GM19463 (cell line): Measurements from ENCODE around the gene MBD3L4.
"Not testable (repeated sequence)": the region's sequence is repeated elsewhere in the genome, so short reads cannot be mapped to it uniquely, and the experiment has no call there.

ENCODE experiments used
- ATAC-seq: cut with Tn5 transposase; IDR thresholded peaks from one replicate; pipeline ENCODE4 v1.9.1; 2021; ENCODE audit warnings: mild to moderate bottlenecking, moderate library complexity; ENCODE audit not compliant: unreplicated experiment

Gene MBD3L4

DNA sequence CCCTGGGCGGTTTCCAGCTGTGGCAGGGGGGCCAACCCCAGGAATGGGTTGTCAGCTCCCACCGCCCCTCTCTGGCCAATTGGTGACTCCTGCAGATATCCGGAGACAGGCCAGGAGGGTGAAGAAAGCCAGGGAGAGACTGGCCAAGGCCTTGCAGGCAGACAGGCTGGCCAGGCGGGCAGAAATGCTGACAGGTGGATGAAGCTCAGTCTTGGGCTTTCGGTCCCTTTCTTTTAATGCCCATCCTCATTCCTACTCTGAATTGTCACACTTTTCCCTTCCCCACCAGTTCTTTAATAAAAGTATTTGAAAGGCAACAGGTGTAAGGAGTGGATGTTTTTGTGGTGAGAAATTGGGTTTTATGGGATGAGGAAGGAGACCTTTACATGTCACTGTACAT, 11.4 kb upstream of the MBD3L4 start:
- ATAC-seq: not testable (repeated sequence)

DNA sequence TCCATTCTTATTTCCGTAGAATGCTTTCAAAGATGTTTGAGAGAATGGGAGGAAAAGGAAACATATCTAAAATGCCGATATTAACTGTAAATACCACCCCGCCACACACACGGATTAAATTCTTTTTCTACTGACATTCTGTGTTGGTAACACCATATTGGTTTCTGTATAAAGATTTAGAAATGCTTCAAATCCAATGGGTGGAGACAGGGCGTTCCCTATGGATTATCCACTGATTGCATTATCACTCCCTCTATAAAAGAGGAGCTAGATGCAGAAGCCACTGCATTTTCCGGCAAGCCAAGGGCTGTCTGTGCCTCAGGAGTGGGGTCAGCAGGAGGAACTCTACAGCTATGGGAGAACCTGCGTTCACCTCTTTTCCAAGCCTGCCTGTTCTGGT, 9.0 kb upstream of the MBD3L4 start, which contains the start of gene MBD3L2:
TSS of gene MBD3L2 (plus strand) at position 301 of the 400 bp plus-strand sequence. CDS start at position 354, 53 bp downstream.
- not testable (repeated sequence) for ATAC-seq

DNA sequence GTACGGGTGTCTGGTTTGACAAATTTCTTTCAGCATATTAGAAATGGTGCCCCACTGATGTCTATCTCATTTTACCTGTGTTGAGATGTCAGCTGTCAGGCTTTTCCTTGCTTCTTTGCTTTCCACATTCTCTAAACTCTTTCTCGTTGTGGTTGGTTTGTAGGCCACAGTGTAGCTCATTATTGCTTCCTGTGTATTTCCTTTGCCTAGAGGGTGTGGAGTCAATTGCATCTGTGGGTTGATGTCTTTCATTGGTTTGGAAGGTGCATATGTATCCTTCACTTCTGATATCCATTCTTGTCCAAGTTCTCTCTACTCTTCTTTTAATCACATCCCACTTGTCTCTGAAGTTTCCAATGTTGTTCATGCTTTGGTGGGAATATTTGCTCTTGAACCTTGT, 1.6 kb upstream of the MBD3L4 start:
- ATAC-seq: not testable (repeated sequence)

DNA sequence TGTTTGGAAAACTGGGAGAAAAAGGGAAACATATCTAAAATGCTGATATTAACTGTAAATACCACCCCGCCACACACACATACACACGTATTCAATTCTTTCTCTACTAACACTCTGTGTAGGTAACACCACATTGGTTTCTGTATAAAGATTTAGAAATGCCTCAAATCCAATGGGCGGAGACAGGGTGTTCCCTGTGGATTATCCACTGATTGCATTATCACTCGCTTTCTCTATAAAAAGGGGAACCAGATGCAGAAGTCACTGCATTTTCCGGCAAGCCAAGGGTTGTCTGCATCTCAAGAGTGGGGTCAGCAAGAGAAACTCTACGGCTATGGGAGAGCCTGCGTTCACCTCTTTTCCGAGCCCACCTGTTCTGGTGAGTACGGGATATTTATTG, 9.7 kb downstream of the MBD3L4 start, which contains the start of gene MBD3L5:
TSS of gene MBD3L5 (plus strand) at position 301 of the 400 bp plus-strand sequence. CDS start at position 335, 34 bp downstream.
- ATAC-seq: not testable (repeated sequence)

DNA sequence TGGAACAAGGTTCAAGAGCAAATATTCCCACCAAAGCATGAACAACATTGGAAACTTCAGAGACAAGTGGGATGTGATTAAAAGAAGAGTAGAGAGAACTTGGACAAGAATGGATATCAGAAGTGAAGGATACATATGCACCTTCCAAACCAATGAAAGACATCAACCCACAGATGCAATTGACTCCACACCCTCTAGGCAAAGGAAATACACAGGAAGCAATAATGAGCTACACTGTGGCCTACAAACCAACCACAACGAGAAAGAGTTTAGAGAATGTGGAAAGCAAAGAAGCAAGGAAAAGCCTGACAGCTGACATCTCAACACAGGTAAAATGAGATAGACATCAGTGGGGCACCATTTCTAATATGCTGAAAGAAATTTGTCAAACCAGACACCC, 11.2 kb downstream of the MBD3L4 start:
- ATAC-seq: not testable (repeated sequence)

DNA sequence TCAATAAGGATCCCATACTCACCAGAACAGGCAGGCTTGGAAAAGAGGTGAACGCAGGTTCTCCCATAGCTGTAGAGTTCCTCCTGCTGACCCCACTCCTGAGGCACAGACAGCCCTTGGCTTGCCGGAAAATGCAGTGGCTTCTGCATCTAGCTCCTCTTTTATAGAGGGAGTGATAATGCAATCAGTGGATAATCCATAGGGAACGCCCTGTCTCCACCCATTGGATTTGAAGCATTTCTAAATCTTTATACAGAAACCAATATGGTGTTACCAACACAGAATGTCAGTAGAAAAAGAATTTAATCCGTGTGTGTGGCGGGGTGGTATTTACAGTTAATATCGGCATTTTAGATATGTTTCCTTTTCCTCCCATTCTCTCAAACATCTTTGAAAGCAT, 18.6 kb downstream of the MBD3L4 start, which contains the start of gene MBD3L2B:
TSS of gene MBD3L2B (minus strand) at position 101 of the 400 bp plus-strand sequence. CDS start at position 67, 34 bp downstream.
- not testable (repeated sequence) for ATAC-seq

DNA sequence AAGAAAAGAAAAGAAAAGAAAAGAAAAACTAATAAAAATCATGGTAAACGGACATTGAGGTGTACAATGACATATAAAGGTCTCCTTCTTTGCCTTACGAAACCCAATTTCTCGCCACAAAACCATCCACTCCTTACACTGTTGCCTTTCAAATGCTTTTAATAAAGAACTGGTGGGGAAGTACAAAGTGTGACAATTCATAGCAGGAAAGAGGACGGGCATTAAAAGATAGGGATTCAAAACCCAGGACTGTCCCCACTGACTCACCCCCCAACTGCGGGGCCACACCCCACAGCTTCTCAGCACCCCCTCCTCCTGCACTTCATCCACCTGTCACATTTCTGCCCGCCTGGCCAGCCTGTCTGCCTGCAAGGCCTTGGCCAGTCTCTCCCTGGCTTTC, 21.2 kb downstream of the MBD3L4 start:
- ATAC-seq: no peak

DNA sequence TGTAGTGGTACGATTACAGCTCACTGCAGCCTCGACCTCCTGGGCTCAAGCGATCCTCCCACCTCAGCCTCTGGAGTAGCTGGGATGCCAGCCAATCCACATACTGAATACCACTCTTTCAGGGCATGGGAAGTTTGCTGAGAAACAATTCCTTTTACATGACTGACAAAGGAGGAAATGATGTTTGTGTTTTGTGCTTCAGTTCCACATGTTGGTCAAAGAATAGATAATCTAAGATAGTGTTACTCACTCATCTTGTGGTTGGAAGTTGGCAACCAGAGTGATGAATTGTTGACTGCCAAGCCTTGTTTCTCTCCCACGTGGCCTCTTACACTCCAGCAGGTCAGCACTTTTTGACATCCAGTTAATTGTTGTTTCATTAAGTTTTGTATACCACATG, 26.3 kb downstream of the MBD3L4 start:
- ATAC-seq: no peak

DNA sequence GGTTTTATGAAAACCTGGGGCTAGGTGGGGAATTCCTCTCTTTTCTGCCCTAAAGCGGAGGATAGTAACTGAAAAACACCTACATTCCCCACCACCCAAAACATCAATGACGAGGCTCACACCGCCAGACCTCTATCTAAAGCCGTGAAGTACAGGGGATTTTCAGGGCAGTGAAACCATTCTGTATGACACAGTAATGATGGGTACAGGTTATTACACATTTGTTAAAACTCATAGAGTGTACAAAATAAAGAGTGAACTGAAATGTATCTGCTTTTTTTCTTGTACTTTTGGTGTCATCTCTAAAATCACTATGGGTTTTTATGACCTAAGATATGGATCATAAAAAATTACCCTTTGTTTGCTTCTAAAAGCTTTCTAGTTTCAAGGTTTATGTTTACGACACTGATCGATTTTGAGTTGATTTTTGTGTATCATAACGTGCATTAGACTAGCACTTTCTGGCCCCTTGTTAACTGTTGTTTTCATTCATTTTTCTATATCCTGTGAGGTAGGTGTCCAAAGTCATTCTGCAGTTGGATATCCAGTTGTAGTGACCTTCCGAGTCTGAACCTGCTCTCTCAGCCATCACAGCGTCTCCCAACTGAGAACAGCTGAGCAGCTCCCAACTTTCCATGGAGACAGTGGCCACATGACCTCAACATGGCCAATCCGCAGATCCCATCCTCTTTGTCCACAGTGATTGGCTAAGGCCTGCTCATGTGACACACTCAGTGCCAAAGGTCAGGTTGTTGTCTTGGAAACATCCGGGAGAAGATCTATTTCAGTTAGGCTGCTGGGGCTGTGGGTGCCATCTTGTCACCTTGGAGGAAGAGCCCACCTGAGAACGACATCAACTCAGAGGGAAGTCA, 29.0 kb downstream of the MBD3L4 start:
- no peak for ATAC-seq

DNA sequence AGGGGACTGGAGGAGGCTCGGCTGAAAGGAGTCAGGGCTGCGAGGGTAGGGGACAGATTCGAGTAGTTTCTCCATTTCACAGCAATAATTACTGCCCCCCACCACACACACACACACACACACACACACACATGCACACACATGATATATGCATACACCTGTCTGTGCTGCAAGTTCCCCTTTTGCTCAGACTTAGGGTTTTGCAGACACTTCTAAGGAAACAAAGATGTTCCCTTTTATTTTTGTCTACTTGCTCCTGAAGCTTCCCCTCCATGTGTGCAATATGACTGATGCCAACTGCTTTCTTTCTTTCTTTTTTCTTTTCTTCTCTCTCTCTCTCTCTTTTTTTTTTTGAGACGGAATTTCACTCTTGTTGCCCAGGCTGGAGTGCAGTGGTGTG, 32.1 kb downstream of the MBD3L4 start:
- no peak for ATAC-seq

DNA sequence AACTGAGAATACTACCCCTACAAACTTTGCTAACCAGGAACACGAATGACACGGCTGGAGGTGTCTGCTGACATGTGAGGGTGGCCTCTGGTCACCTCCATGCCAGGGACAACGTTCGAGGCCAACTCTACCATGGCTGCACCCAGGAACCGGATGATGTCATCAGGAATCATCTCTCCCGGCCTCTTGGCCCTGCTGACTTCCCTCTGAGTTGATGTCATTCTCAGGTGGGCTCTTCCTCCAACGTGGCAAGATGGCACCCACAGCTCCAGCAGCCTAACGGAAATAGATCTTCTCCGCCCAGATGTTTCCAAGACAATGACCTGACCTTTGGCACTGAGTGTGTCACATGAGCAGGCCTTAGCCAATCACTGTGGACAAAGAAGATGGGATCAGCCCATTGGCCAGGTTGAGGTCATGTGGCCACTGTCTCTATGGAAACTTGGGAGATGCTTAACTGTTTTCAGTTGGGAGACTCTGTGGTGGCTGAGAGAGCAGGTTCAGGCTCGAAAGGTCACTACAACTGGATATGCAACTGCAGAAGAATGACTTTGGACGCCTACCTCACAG, 33.8 kb downstream of the MBD3L4 start:
- no peak for ATAC-seq

DNA sequence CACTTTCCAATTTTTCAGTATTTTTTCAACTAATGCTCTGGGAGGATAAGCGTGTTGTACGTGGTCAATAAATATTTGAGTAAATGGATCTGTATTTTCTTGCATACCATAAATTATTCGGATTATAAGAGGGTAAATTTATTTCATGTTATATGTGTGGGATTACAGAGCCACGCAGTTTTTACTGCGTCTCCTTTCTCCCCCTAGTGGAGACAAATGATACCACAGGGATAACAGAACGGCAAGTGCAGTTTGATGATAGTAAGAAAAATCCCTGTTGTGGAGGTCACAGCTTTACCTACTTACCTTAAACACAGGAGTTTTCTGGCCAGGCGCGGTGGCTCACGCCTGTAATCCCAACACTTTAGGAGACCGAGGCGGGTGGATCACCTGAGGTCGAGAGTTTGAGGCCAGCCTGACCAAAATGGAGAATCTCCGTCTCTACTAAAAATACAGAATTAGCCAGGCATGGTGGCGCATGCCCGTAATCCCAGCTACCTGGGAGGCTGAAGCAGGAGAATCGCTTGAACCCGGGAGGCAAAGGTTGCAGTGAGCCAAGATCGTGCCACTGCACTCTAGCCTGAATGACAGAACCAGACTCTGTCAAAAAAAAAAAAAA, 35.6 kb downstream of the MBD3L4 start:
- no peak for ATAC-seq

DNA sequence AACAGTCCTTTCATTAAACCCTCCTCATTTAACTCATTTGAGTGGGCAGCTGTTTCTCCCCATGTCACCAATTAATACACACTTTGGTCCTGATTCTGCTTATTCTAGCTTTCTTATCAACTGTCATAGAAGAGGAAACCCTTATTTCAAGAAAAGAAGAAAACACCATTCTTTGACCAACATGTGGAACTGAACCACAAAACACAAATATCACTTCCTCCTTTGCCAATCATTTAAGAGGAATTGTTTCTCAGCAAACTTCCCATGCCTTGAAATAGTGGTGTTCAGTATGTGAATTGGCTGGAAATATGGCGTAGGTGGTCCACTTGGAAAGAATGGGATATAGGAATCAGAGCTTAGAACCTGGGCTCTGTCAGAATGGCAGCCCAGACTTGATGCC, 39.2 kb downstream of the MBD3L4 start:
- ATAC-seq: no peak

DNA sequence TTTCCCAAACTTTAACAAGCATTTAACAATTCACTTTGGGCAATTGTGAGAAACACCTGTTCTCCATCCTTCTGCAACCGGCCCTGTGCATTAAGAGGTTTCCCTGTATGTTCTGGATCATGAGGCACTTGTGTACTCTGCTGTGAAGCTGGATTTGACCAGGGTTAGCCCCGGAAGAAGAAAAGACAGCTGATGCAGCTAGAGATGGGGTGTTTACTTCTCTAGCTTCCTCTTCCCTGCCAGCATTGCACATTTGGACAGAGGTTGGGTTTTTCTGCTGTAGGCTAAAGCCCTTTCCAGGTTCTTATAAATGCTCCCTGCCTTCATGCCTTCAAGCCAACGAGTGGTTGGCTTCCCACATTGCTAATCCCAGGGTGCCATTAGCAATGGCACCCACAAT, 39.6 kb downstream of the MBD3L4 start:
- ATAC-seq: no peak

DNA sequence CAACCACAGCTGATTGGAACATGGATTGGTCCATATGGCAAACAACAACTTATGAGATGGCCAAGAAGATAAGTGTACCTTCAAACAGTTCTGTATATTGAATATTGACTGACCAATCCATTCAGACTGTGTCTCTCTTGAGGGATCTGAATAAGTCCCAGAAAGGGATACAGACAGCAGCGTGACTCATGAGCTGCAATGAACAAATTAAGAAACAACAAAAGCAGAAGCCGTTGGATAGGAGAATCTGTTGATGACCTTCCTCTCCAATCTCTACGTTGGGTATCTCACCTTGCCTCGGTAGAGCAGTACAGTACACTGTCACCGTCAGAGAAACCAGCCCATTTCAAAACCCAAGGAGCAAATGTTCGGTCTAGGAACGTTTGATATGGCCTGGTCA, 40.0 kb downstream of the MBD3L4 start:
- ATAC-seq: no peak

DNA sequence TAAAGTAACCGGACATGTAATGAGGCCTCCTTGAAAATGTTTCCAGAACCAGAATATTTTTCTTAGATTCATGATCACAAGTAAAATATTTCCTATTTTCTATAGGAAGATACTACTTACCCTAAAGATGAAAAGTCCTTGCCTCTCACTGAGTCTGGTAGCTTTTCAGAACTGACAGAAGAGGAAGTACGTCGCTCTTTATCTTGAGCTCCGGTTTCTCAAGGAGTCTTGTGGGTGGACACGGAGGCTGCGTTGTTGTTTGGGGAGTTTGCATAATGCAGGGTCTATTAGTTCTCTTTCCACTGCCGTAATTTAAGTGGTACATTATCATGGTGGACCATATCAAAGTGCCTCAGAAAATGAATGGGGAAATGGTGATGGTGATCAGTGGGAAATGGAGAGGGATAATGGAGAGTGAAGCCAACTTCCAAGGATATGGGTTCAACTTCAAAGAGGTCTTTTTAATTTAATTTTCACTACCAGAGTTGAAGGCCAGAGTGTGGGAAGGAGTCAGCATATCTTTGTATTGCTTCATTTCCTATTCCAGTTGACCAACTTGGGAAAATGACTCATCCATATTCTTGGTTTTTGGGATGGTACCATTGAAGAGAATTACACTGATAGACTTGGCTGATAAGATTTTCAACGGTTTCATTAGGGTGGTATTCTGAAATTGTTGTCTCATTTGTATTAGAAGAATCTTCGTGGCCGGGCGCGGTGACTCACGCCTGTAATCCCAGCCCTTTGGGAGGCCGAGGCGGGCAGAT, 42.1 kb downstream of the MBD3L4 start:
- no peak for ATAC-seq

DNA sequence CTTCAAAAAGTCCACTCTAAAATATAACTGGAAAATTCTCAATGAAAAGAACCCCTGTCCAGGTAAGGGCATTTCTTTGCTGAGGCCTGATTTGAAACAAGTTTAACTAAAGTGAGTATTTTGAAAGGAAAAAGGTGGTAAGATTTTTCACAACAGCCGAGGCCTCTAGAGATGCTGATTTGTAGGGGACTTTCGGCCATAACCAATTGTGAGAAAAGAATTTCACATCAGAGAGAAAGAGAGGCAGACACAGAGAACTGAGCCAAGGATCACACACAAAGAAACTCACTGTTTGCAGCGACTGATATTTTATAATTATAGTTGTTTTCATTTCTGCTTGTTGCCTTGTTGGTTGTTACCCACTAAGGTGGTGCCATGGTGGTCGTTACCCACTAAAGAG, 43.2 kb downstream of the MBD3L4 start:
- ATAC-seq: no peak

DNA sequence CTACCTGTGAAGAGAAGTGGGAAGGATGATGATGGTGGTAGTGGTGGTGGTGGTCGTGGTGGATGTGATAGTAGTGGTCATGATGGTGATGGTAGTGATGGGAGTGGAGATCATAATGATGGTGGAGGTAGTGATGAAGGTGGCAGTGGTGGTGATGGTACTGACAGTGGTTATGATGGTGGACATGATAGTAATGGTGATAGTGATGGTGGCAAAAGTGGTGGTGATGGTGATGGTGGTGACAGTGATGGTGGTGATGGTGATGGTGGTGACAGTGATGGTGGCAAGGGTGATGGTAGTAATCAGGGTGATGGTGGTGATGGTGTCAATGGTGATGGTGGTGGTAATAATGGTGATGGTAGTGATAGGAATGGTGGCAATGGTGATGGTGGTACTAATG, 44.9 kb downstream of the MBD3L4 start:
- no peak for ATAC-seq

DNA sequence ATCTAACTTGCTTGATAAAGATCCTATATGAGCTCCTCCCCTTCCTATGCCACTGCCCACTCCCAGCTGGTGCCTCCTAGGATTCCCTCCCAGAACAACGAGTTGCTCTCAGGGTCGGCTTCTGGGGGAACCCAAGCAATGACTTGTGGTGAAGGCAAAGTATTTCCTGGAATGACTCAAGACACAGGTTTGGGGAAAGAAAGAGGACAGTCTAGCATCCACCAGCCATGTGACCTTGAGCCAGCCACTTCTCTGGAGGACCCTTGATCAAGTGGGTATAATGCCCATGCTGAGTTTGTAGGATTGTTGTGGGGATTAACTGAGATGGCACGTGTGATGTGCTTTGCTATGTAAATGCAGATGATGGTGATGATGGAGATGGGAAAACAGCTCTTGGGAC, 51.7 kb downstream of the MBD3L4 start:
- no peak for ATAC-seq

DNA sequence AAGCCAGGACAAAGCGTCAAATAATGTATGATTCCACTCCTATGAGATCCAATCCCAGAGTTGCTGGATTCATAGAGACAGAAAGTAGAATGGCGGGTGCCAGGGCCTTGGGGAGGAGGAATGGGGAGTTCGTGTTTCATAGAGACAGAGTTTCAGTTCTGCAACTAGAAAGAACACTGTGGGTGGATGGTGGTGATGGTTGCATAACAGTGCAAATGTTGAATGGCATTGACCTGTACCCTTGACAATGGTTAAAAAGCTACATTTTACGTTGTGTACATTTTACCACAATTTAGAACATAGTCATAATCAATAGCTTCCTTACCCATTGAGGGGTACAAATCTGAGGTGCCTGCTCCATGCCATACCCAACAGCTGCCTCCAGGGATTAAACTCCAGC, 52.1 kb downstream of the MBD3L4 start:
- no peak for ATAC-seq
